Chondrocyte (in vitro differentiated cells): ENCODE data around the gene MLXIP. TPM values are rescaled to one million over a fixed set of nuclear protein-coding genes. Genes with fewer than 3 reads are reported as not detected.

Experiments
- DNase-seq: peaks from one replicate; pipeline ENCODE4 v3.0.0; 2021; ENCODE audit warnings: mixed read lengths, low spot score
- H3K27ac Mint-ChIP-seq: one replicate; pipeline ENCODE4 v1.8.0; 2021; ENCODE audit warnings: mild to moderate bottlenecking, moderate library complexity, mixed read lengths; ENCODE audit not compliant: unreplicated experiment
- H3K27me3 Mint-ChIP-seq: 2 replicates; pipeline ENCODE4 v1.8.0; 2021; ENCODE audit warnings: low read depth, mixed read lengths
- H3K36me3 Mint-ChIP-seq: 2 replicates; pipeline ENCODE4 v1.8.0; 2021; ENCODE audit warnings: low read depth, mixed read lengths
- H3K4me1 Mint-ChIP-seq: 2 replicates; pipeline ENCODE4 v1.8.0; 2021; ENCODE audit warnings: low read depth, mild to moderate bottlenecking, mixed read lengths
- H3K4me3 Mint-ChIP-seq: one replicate; pipeline ENCODE4 v1.8.0; 2021; ENCODE audit warnings: mild to moderate bottlenecking, moderate library complexity, mixed read lengths; ENCODE audit not compliant: unreplicated experiment
- H3K9me3 Mint-ChIP-seq: 2 replicates; pipeline ENCODE4 v1.8.0; 2021; ENCODE audit warnings: low read depth, mixed read lengths
- CTCF ChIP-seq: fragments of 200-600 bp; sonication (generic); IDR thresholded peaks from 2 replicates; pipeline ENCODE4 v1.5.0; 2021; ENCODE audit warnings: antibody characterized with exemption, mild to moderate bottlenecking, moderate library complexity
- total RNA-seq: library from RNA; stranded (reverse); gene quantifications from 3 replicates; pipeline ENCODE4 v1.2.1, GENCODE V29; 2021

MLXIP gene
- total RNA-seq, 1 donor from 2014 or later, result 61.7 TPM

GRCh38 chr12:122061253-122061652 is 17.3 kb upstream of the MLXIP start:
- Mint-ChIP-seq H3K36me3 (peaks cover 13% of the 10 kb centered on the region), H3K9me3 (no peaks in the 10 kb centered on the region), H3K27me3 (no peaks in the 10 kb centered on the region), H3K27ac (peak overlapping the region; percentile 4), H3K4me1 (peaks cover 35% of the 10 kb centered on the region), H3K4me3 (no peak overlapping the region)
- DNase-seq, result no peak
- TF ChIP-seq CTCF, result no peak

GRCh38 chr12:122062832-122063693 is 15.5 kb upstream of the MLXIP start:
- Mint-ChIP-seq H3K27ac (peak overlapping the region; percentile 98), H3K4me3 (peak overlapping the region; percentile 72), H3K36me3 (peaks cover 13% of the 10 kb centered on the region), H3K4me1 (peaks cover 46% of the 10 kb centered on the region), H3K27me3 (no peaks in the 10 kb centered on the region), H3K9me3 (no peaks in the 10 kb centered on the region)
- DNase-seq, result no peak
- TF ChIP-seq CTCF, result no peak

- H3K27ac Mint-ChIP-seq, result peak overlapping the region; percentile 98
- H3K9me3 Mint-ChIP-seq, result no peaks in the 10 kb centered on the region
- no peaks in the 10 kb centered on the region for H3K27me3 Mint-ChIP-seq
- no peak for TF ChIP-seq CTCF
- H3K4me1 Mint-ChIP-seq, result peaks cover 51% of the 10 kb centered on the region
- H3K4me3 Mint-ChIP-seq, result peak overlapping the region; percentile 72
- peaks cover 11% of the 10 kb centered on the region for H3K36me3 Mint-ChIP-seq
- no peak for DNase-seq
Observed at GRCh38 chr12:122063694-122064024, 14.9 kb upstream of the MLXIP start.

- Mint-ChIP-seq H3K4me3 (peak overlapping the region; percentile 72), H3K36me3 (peaks cover 5% of the 10 kb centered on the region)
Observed at GRCh38 chr12:122064025-122064777, 14.4 kb upstream of the MLXIP start.

More at GRCh38 chr12:122064025-122064777, 14.4 kb upstream of the MLXIP start:
- no peaks in the 10 kb centered on the region for H3K27me3 Mint-ChIP-seq
- peak overlapping the region; percentile 98 for H3K27ac Mint-ChIP-seq
- H3K4me1 Mint-ChIP-seq, result peaks cover 51% of the 10 kb centered on the region
- no peaks in the 10 kb centered on the region for H3K9me3 Mint-ChIP-seq
- no peak for DNase-seq
- peak; percentile 73 for TF ChIP-seq CTCF
